Muscle of leg (tissue), 11 donors: ENCODE data around the gene FGGY. TPM values are rescaled to one million over a fixed set of nuclear protein-coding genes. Genes with fewer than 3 reads are reported as not detected.
A peak's percentile ranks its signal among the peaks of the same experiment; 100 is the strongest.

ENCODE experiments used
- DNase-seq: peaks from one replicate; pipeline ENCODE4 v3.0.0; 2013
- H3K27ac ChIP-seq: one replicate; pipeline ENCODE4 v1.5.1; 2013; ENCODE audit warnings: mild to moderate bottlenecking, low read length, control low read depth
- H3K27me3 ChIP-seq: one replicate; pipeline ENCODE4 v1.6.1; 2013; ENCODE audit warnings: low read length; ENCODE audit not compliant: control insufficient read depth, insufficient read depth
- H3K36me3 ChIP-seq: one replicate; pipeline ENCODE4 v1.6.1; 2013; ENCODE audit warnings: low read length; ENCODE audit not compliant: control insufficient read depth, insufficient read depth
- H3K4me1 ChIP-seq: one replicate; pipeline ENCODE4 v1.6.1; 2013; ENCODE audit warnings: low read length; ENCODE audit not compliant: control insufficient read depth, insufficient read depth
- H3K4me3 ChIP-seq: one replicate; pipeline ENCODE4 v1.5.1; 2013; ENCODE audit warnings: low read length, control low read depth
- H3K9me3 ChIP-seq: replicated peaks from 2 replicates; pipeline ENCODE4 v1.6.1; 2013; ENCODE audit warnings: low read depth, low read length; ENCODE audit not compliant: control insufficient read depth
- WGBS: methylation state at CpG from one replicate; pipeline ENCODE4 v1.1.5; 2013; ENCODE audit warnings: missing lambda C conversion rate; ENCODE audit not compliant: insufficient coverage; 5-methylcytosine and 5-hydroxymethylcytosine counted together
- polyA plus RNA-seq, 8 donors: library from polyadenylated mRNA; unstranded; fragments of 120-200 nt; gene quantifications; one replicate each; pipeline versions ENCODE4 v1.2.1 to v1.2.3, GENCODE V29; 2013; ENCODE audit warnings: inconsistent platforms in 1 of 8, low replicate concordance in 1 of 8; ENCODE audit not compliant: insufficient read length in 8 of 8, insufficient read depth in 1 of 8
- total RNA-seq: library from RNA; stranded (reverse); fragments of 120-200 nt; gene quantifications from one replicate; pipeline ENCODE4 v1.2.4, GENCODE V29; 2013

FGGY gene
- total and polyA plus RNA-seq, 9 donors, result 8.0 to 23.7 (median 12.7) TPM

DNA sequence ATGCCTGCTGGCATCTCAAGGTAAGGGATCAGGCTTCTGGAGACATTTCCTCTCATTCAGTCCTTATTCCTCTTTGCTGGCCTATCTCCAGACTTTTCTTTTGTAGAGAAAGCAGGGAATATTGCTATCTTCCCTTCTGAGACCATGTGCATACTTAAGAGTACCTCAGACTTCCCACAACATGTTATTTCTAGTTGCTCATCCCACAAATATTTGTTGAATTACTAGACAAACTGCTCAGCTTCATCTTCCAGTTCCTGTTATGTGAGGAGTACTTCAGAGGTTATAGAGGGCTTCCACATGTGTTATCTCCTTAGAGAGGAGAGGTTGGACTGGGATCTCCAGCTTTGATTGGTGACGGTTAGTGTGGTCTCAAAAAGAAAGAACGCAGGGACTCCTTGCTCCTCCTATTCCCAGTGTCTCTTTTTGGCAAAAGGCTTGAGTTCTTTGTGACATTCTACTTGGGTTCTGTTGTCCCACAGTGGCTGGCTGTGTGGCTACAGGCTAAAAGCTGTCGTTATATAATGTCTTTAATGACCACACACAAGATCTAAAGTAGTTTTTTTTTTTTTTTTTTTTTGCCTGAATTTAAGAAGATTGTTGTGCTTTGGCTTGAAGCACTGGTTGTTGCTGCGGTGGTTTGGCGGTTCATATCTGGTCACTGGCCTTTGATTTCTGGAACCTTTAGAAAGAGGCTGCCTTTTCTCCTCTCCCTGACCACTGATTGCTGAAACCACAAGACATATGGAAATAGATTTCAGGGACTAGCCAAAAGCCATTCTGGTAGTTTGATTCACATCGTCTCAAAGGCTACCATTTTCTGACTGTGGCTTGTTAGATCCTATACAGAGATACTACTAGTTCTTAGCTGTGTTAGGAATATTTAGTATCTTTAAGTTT is 78.7 kb downstream of the FGGY start:
- H3K9me3 ChIP-seq, result no peaks in the 10 kb centered on the region
- peak; percentile 83 for DNase-seq
- no CpG with 5 or more reads among the region's 6 CpGs for WGBS
- H3K27me3 ChIP-seq, result no peaks in the 10 kb centered on the region
- H3K36me3 ChIP-seq, result no peaks in the 10 kb centered on the region
- H3K4me3 ChIP-seq, result no peak overlapping the region
- peak overlapping the region; percentile 59 for H3K27ac ChIP-seq
- H3K4me1 ChIP-seq, result no peaks in the 10 kb centered on the region

DNA sequence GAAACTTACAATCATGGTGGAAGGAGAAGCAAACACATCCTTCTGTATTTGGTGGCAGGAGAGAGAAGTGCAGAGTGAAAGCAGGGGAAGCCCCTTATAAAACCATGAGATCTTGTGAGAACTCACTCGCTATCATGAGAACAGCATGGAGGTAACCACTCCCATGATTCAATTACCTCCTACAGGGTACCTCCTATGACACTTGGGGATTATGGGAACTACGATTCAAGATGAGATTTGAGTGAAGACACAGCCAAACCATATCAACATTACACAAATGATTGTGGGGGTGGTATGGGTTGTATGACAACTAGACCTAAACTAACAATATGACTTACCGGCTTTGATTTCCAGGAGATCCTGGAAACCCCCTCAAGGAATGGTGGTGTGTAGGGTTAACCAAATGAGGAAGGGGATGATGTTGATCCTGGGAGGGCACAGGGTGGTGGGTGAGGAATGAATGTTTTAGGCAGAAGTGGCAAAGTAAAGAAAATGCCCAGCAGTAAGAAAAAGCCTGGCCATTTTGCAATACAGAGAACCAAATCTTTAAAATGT is 80.5 kb downstream of the FGGY start:
- H3K36me3 ChIP-seq, result no peaks in the 10 kb centered on the region
- H3K27me3 ChIP-seq, result no peaks in the 10 kb centered on the region
- H3K4me1 ChIP-seq, result no peaks in the 10 kb centered on the region
- DNase-seq, result no peak
- no peaks in the 10 kb centered on the region for H3K9me3 ChIP-seq
- WGBS, result no CpG with 5 or more reads among the region's 3 CpGs
- H3K4me3 ChIP-seq, result no peak overlapping the region
- H3K27ac ChIP-seq, result no peak overlapping the region

- no peaks in the 10 kb centered on the region for H3K27me3 ChIP-seq
- WGBS, result no CpG with 5 or more reads among the region's 7 CpGs
- H3K36me3 ChIP-seq, result no peaks in the 10 kb centered on the region
- H3K9me3 ChIP-seq, result no peaks in the 10 kb centered on the region
- H3K4me1 ChIP-seq, result no peaks in the 10 kb centered on the region
- no peak for DNase-seq
- H3K27ac ChIP-seq, result no peak overlapping the region
- H3K4me3 ChIP-seq, result no peak overlapping the region
Observed at GRCh38 chr1:59378621-59379370, 81.9 kb downstream of the FGGY start.

GRCh38 chr1:59379371-59379728 is 82.5 kb downstream of the FGGY start:
- Histone ChIP-seq H3K4me3 (no peak overlapping the region), H3K36me3 (no peaks in the 10 kb centered on the region), H3K27ac (no peak overlapping the region), H3K27me3 (no peaks in the 10 kb centered on the region), H3K9me3 (no peaks in the 10 kb centered on the region), H3K4me1 (no peaks in the 10 kb centered on the region)
- no peak for DNase-seq

- Histone ChIP-seq H3K4me3 (no peak overlapping the region), H3K36me3 (no peaks in the 10 kb centered on the region), H3K27me3 (no peaks in the 10 kb centered on the region), H3K4me1 (no peaks in the 10 kb centered on the region), H3K9me3 (no peaks in the 10 kb centered on the region), H3K27ac (no peak overlapping the region)
- no peak for DNase-seq
- 51% methylated on average over 2 of the region's 3 CpGs for WGBS
Observed at GRCh38 chr1:59383963-59384362, 87.1 kb downstream of the FGGY start.

DNA sequence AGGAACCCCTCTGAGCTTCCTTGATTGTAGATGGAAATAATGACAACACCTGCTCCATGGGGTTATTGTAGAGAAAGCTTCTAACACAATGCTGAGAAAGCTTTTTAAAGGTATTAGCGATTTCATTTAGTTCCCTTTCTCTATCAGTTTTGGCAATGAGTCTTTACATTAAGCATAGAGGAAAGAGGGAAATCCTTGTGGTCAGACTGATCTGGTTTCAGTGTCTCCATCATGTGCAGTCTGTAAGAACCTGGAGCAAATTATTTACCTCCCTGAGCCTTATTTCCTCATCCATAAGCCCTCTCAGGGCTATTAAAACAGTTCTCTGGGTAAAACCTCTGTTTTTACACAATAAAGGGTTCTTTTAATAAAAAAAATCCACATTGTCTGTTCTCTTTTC is 87.5 kb downstream of the FGGY start:
- Histone ChIP-seq H3K27me3 (no peaks in the 10 kb centered on the region), H3K4me3 (no peak overlapping the region), H3K27ac (no peak overlapping the region), H3K4me1 (no peaks in the 10 kb centered on the region), H3K9me3 (no peaks in the 10 kb centered on the region), H3K36me3 (no peaks in the 10 kb centered on the region)
- DNase-seq, result no peak
- no CpG with 5 or more reads among the region's 1 CpG for WGBS

GRCh38 chr1:59388191-59388590 is 91.3 kb downstream of the FGGY start:
- H3K9me3 ChIP-seq, result no peaks in the 10 kb centered on the region
- H3K27ac ChIP-seq, result no peak overlapping the region
- no peaks in the 10 kb centered on the region for H3K27me3 ChIP-seq
- H3K36me3 ChIP-seq, result no peaks in the 10 kb centered on the region
- H3K4me3 ChIP-seq, result no peak overlapping the region
- 50% methylated on average over 1 of the region's 3 CpGs for WGBS
- no peak for DNase-seq
- H3K4me1 ChIP-seq, result peaks cover 16% of the 10 kb centered on the region

GRCh38 chr1:59389847-59390246 is 93.0 kb downstream of the FGGY start:
- Histone ChIP-seq H3K36me3 (no peaks in the 10 kb centered on the region), H3K9me3 (no peaks in the 10 kb centered on the region), H3K27ac (no peak overlapping the region), H3K4me1 (peaks cover 29% of the 10 kb centered on the region), H3K27me3 (no peaks in the 10 kb centered on the region), H3K4me3 (no peak overlapping the region)
- DNase-seq, result no peak

GRCh38 chr1:59390307-59390706 is 93.4 kb downstream of the FGGY start:
- H3K27me3 ChIP-seq, result no peaks in the 10 kb centered on the region
- no peaks in the 10 kb centered on the region for H3K9me3 ChIP-seq
- no peak overlapping the region for H3K27ac ChIP-seq
- no peaks in the 10 kb centered on the region for H3K36me3 ChIP-seq
- peaks cover 29% of the 10 kb centered on the region for H3K4me1 ChIP-seq
- no peak overlapping the region for H3K4me3 ChIP-seq
- no CpG with 5 or more reads among the region's 3 CpGs for WGBS
- no peak for DNase-seq
